HAP-1 (cell line): ENCODE measurements around the gene NCK2.

Experiments
- DNase-seq, 2 experiments: peaks; one replicate each; pipeline ENCODE4 v3.0.0-alpha.2; 2016 to 2020; ENCODE audit warnings: low spot score in 2 of 2
- H3K27me3 ChIP-seq: fragments of 250-450 bp; sonication (Bioruptor Pico); 2 replicates; pipeline ENCODE4 v1.5.1; 2020; ENCODE audit warnings: low read depth, mild to moderate bottlenecking, moderate library complexity
- H3K36me3 ChIP-seq: fragments of 250-450 bp; sonication (Bioruptor Pico); replicated peaks from 2 replicates; pipeline ENCODE4 v1.5.1; 2020; ENCODE audit warnings: mild to moderate bottlenecking
- H3K4me1 ChIP-seq: fragments of 250-450 bp; sonication (Bioruptor Pico); 2 replicates; pipeline ENCODE4 v1.5.1; 2020; ENCODE audit warnings: mild to moderate bottlenecking
- H3K4me3 ChIP-seq: fragments of 250-450 bp; sonication (Bioruptor Pico); 2 replicates; pipeline ENCODE4 v1.5.1; 2020; ENCODE audit warnings: mild to moderate bottlenecking, moderate library complexity
- H3K9me3 ChIP-seq: fragments of 250-450 bp; sonication (Bioruptor Pico); 2 replicates; pipeline ENCODE4 v1.5.1; 2020; ENCODE audit warnings: mild to moderate bottlenecking, moderate library complexity
- in situ Hi-C: fragments of 300-500 bp; cut with MboI; formaldehyde crosslinking; loops from 3 replicates; pipeline ENCODE4 v1.14.3; 2020; ENCODE audit warnings: low sequenced_read_pairs, inconsistent platforms, mixed read lengths

The NCK2 gene

DNA sequence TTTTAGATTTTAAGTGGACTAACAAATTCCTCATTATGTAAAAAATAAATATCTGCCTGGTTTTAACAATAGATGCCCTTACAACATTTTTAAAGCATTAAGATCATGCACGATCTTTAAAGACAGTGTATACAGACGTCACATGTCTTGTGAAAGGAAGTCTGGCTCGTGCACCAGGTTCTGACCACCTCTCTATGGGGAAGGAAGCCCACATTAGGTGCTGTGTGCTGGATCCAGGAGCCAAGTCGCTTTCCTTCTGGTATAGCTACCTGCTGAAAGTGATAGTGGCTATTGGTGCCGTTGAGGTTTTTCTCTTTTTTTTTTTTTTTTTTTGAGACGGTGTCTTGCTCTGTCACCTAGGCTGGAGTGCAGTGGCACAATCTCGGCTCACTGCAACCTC, 116.5 kb downstream of the NCK2 start:
- H3K27me3 ChIP-seq, result no peaks in the 10 kb centered on the region
- no peaks in the 10 kb centered on the region for H3K4me1 ChIP-seq
- no peaks in the 10 kb centered on the region for H3K36me3 ChIP-seq
- in situ Hi-C loops, result no loop called here
- no peak for DNase-seq
- H3K4me3 ChIP-seq, result no peak overlapping the region
- H3K9me3 ChIP-seq, result no peaks in the 10 kb centered on the region

- H3K36me3 ChIP-seq, result no peaks in the 10 kb centered on the region
- no peaks in the 10 kb centered on the region for H3K9me3 ChIP-seq
- in situ Hi-C loops, result no loop called here
- no peaks in the 10 kb centered on the region for H3K4me1 ChIP-seq
- H3K4me3 ChIP-seq, result no peak overlapping the region
- no peak for DNase-seq
- H3K27me3 ChIP-seq, result no peaks in the 10 kb centered on the region
These were observed 118.1 kb downstream of the NCK2 start for GRCh38 chr2:105862843-105863242.

GRCh38 chr2:105864262-105864661, 119.5 kb downstream of the NCK2 start:
- Histone ChIP-seq H3K9me3 (no peaks in the 10 kb centered on the region), H3K27me3 (no peaks in the 10 kb centered on the region), H3K4me3 (no peak overlapping the region), H3K36me3 (no peaks in the 10 kb centered on the region), H3K4me1 (no peaks in the 10 kb centered on the region)
- DNase-seq, result no peak
- in situ Hi-C loops, result no loop called here

- Histone ChIP-seq H3K4me1 (no peaks in the 10 kb centered on the region), H3K4me3 (no peak overlapping the region), H3K36me3 (no peaks in the 10 kb centered on the region), H3K27me3 (no peaks in the 10 kb centered on the region), H3K9me3 (no peaks in the 10 kb centered on the region)
- in situ Hi-C loops, result no loop called here
- DNase-seq, result no peak
These were observed 120.7 kb downstream of the NCK2 start for GRCh38 chr2:105865222-105865913.

- DNase-seq, result no peak
- no peaks in the 10 kb centered on the region for H3K4me1 ChIP-seq
- no peaks in the 10 kb centered on the region for H3K27me3 ChIP-seq
- no peaks in the 10 kb centered on the region for H3K36me3 ChIP-seq
- no peaks in the 10 kb centered on the region for H3K9me3 ChIP-seq
- in situ Hi-C loops, result no loop called here
- H3K4me3 ChIP-seq, result no peak overlapping the region
These were observed 121.8 kb downstream of the NCK2 start for GRCh38 chr2:105866216-105867185.

GRCh38 chr2:105867587-105867986, 122.9 kb downstream of the NCK2 start:
- in situ Hi-C loops, result no loop called here

GRCh38 chr2:105868060-105868459, 123.3 kb downstream of the NCK2 start:
- Histone ChIP-seq H3K9me3 (no peaks in the 10 kb centered on the region), H3K4me3 (no peak overlapping the region), H3K36me3 (no peaks in the 10 kb centered on the region), H3K27me3 (no peaks in the 10 kb centered on the region), H3K4me1 (no peaks in the 10 kb centered on the region)
- in situ Hi-C loops, result no loop called here
- no peak for DNase-seq

More at GRCh38 chr2:105867587-105867986, 122.9 kb downstream of the NCK2 start:
- no peak overlapping the region for H3K4me3 ChIP-seq
- H3K36me3 ChIP-seq, result no peaks in the 10 kb centered on the region
- H3K27me3 ChIP-seq, result no peaks in the 10 kb centered on the region
- H3K9me3 ChIP-seq, result no peaks in the 10 kb centered on the region
- DNase-seq, result no peak
- no peaks in the 10 kb centered on the region for H3K4me1 ChIP-seq

DNA sequence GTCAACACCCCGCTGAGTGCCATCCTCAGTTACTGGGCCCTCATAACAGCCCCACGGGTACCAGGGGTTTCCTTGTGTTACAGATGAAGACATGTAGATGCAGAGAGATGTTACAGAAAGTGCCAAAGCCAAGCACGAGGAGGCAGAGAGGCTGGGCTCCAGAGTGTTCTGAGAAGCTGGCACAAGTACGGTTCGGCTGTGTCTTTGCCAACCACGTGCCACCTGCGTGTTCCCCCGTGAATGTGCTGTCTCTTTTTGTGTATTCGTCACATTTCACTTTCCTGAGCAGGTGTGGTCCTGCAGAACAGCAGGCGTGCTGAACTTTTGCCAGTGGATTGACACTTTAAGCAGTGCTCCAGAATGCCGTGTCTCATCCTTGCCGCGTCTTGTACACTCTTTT, 124.6 kb downstream of the NCK2 start:
- DNase-seq, result no peak
- no peaks in the 10 kb centered on the region for H3K36me3 ChIP-seq
- H3K27me3 ChIP-seq, result no peaks in the 10 kb centered on the region
- in situ Hi-C loops, result no loop called here
- H3K4me3 ChIP-seq, result no peak overlapping the region
- no peaks in the 10 kb centered on the region for H3K9me3 ChIP-seq
- peaks cover 12% of the 10 kb centered on the region for H3K4me1 ChIP-seq

GRCh38 chr2:105870062-105870461, 125.3 kb downstream of the NCK2 start:
- Histone ChIP-seq H3K36me3 (no peaks in the 10 kb centered on the region), H3K9me3 (no peaks in the 10 kb centered on the region), H3K4me1 (peaks cover 12% of the 10 kb centered on the region), H3K27me3 (no peaks in the 10 kb centered on the region), H3K4me3 (no peak overlapping the region)
- no peak for DNase-seq
- in situ Hi-C loops, result no loop called here

DNA sequence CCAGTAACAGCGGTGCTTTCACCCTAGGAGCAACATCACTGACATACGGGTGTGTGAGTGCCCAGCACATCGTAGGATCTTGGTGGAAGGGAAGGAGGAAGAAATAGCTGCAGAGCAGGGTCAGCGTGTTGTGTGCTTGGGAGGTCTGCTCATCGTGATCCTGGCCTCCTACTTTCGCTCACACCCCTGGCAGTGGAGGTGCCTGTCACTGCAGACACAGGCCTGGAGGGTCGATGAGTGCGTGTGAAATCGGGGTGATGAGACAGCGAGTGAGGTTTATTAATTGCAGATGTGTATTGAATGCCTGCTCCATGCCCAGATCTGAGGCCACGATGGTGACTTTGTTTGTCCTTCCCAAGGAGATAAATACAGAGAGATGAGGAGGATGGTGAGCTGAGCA, 126.1 kb downstream of the NCK2 start:
- DNase-seq, result no peak
- H3K27me3 ChIP-seq, result no peaks in the 10 kb centered on the region
- H3K9me3 ChIP-seq, result no peaks in the 10 kb centered on the region
- H3K4me1 ChIP-seq, result peaks cover 12% of the 10 kb centered on the region
- in situ Hi-C loops, result no loop called here
- no peaks in the 10 kb centered on the region for H3K36me3 ChIP-seq
- no peak overlapping the region for H3K4me3 ChIP-seq

DNA sequence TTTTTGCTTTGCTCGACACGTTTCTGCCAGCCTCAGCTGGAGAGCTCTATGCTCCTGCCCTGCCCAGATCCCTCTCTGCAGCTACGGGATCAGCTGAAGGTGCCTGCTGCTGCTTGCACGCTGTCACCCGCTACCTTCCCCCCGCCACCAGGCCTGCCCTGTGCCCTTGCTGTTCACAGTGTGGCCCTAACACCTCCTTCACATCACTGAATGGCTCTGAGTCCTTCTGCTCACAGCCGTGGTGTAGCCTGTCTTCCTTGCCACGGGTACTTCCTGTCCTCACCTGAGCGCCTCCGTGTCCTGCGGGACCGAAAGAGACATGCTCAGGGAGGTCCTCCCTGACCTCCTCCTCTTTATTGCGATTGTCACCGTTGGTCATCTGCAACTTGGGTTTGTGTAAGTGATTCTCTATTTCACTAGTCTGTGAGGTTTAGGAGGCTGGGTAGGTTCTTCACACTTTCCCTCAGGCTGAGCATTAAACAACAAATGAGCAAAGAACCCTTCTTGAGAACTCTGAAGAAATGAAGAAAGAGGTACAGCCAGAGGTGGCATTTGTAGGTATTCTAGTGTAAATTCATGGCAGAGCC, 127.5 kb downstream of the NCK2 start:
- H3K27me3 ChIP-seq, result no peaks in the 10 kb centered on the region
- in situ Hi-C loops, result no loop called here
- DNase-seq, result no peak

GRCh38 chr2:105872830-105873229, 128.1 kb downstream of the NCK2 start:
- H3K4me3 ChIP-seq, result no peak overlapping the region
- no peaks in the 10 kb centered on the region for H3K9me3 ChIP-seq
- peaks cover 12% of the 10 kb centered on the region for H3K4me1 ChIP-seq
- H3K27me3 ChIP-seq, result no peaks in the 10 kb centered on the region
- in situ Hi-C loops, result no loop called here
- no peak for DNase-seq
- H3K36me3 ChIP-seq, result no peaks in the 10 kb centered on the region

More for the DNA sequence above, 127.5 kb downstream of the NCK2 start:
- H3K9me3 ChIP-seq, result no peaks in the 10 kb centered on the region
- H3K4me3 ChIP-seq, result no peak overlapping the region
- no peaks in the 10 kb centered on the region for H3K36me3 ChIP-seq
- H3K4me1 ChIP-seq, result peaks cover 12% of the 10 kb centered on the region

DNA sequence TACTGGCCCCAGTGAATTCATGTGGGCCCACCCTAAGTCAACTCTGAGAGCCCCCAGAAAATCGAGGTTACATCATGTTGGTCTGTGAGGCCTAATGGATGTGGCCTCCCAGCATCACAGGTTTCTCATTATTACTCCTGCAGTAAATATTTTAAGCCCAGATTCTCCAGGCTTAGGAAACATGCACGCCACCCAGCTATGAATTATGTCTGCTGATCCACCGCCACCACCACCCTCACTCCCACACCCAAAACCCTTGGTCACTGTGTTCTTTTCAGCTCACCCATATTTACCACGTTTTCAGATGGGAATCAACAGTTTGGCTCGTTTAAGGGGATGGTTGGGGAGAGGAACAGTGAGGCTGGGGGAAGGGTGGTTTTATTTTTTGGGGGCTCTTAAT, 128.6 kb downstream of the NCK2 start:
- H3K36me3 ChIP-seq, result no peaks in the 10 kb centered on the region
- no peak overlapping the region for H3K4me3 ChIP-seq
- in situ Hi-C loops, result no loop called here
- H3K9me3 ChIP-seq, result no peaks in the 10 kb centered on the region
- peaks cover 12% of the 10 kb centered on the region for H3K4me1 ChIP-seq
- no peak for DNase-seq
- H3K27me3 ChIP-seq, result no peaks in the 10 kb centered on the region

DNA sequence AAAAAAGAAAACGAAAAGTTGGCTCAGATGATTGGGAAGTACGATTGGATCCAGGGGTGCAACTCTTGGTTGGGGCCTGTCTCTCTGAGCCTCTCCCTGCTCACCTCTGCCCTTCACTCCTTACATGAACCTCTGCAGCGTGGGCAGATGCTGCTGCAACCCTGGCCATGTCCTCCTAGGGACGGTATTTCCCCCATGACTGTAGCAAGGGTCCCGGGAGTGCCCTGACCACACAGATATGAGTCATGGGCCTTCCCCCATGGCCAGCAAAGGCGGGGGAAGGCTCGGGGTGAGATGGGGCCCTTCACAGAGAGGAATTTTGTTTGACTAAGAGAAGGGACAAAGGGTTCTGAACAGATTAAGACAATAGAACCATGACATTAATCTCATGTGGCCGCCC, 129.0 kb downstream of the NCK2 start:
- in situ Hi-C loops, result no loop called here
- Histone ChIP-seq H3K4me1 (peaks cover 12% of the 10 kb centered on the region), H3K36me3 (no peaks in the 10 kb centered on the region), H3K4me3 (no peak overlapping the region), H3K27me3 (no peaks in the 10 kb centered on the region), H3K9me3 (no peaks in the 10 kb centered on the region)
- DNase-seq, result peak; percentile 19 to 61
